Right ventricle myocardium superior (tissue), 1 donor: ENCODE measurements around the gene NPAS3. TPM values are rescaled to one million over a fixed set of nuclear protein-coding genes. Genes with fewer than 3 reads are reported as not detected.
A peak's percentile ranks its signal among the peaks of the same experiment; 100 is the strongest.

ENCODE experiments used
- ATAC-seq: fragments of 200-7000 bp; cut with Tn5 transposase; one replicate; pipeline ENCODE4 v1.9.1; 2020; ENCODE audit warnings: mild to moderate bottlenecking; ENCODE audit not compliant: poor library complexity
- DNase-seq: peaks from one replicate; pipeline ENCODE4 v3.0.0-alpha.2; 2020
- intact Hi-C: fragments of 100-400 bp; cut with DNase I; formaldehyde crosslinking; loops from one replicate; pipeline ENCODE4 v1.11.2; 2022
- total RNA-seq: library from RNA; stranded (reverse); fragmentation: NEBNext Ultra II Directional; extraction: Animal tissue kit (Norgen Biotek cat#: 25700); gene quantifications from one replicate; pipeline ENCODE4 v1.2.1, GENCODE V29; 2021
- donor health status: DM: no; HTN: yes; CAD: no; lungs with severe emphysema.

NPAS3 gene
- total RNA-seq, 1 donor from 2014 or later: 1.7 TPM

- intact Hi-C loops: no loop called here
- no peak for ATAC-seq
- DNase-seq: no peak
Measured at GRCh38 chr14:33271216-33271615, 332.5 kb downstream of the NPAS3 start.

- DNase-seq (no peak), ATAC-seq (no peak)
- intact Hi-C loops: no loop called here
Measured at GRCh38 chr14:33271891-33272290, 333.2 kb downstream of the NPAS3 start.

- DNase-seq: no peak
- no peak for ATAC-seq
- intact Hi-C loops: no loop called here
Measured at GRCh38 chr14:33273978-33274377, 335.3 kb downstream of the NPAS3 start.

- ATAC-seq: no peak
- no peak for DNase-seq
Measured at GRCh38 chr14:33275879-33276278, 337.2 kb downstream of the NPAS3 start.

GRCh38 chr14:33279865-33280264 is 341.2 kb downstream of the NPAS3 start:
- ATAC-seq: no peak
- intact Hi-C loops: no loop called here
- no peak for DNase-seq

More at GRCh38 chr14:33275879-33276278, 337.2 kb downstream of the NPAS3 start:
- intact Hi-C loops: no loop called here

GRCh38 chr14:33280646-33281045 is 342.0 kb downstream of the NPAS3 start:
- intact Hi-C loops: no loop called here
- no peak for DNase-seq
- ATAC-seq: no peak

GRCh38 chr14:33282331-33283230 is 343.9 kb downstream of the NPAS3 start:
- ATAC-seq (no peak), DNase-seq (no peak)
- intact Hi-C loops: no loop called here

GRCh38 chr14:33285902-33286700 is 347.4 kb downstream of the NPAS3 start:
- DNase-seq: no peak
- intact Hi-C loops: no loop called here
- ATAC-seq: no peak

- intact Hi-C loops: no loop called here
- no peak for DNase-seq
- ATAC-seq: no peak
Measured at GRCh38 chr14:33287189-33287588, 348.5 kb downstream of the NPAS3 start.

GRCh38 chr14:33290641-33291040 is 352.0 kb downstream of the NPAS3 start:
- intact Hi-C loops: no loop called here
- no peak for DNase-seq
- no peak for ATAC-seq

- intact Hi-C loops: no loop called here
- ATAC-seq (no peak), DNase-seq (no peak)
Measured at GRCh38 chr14:33291529-33292104, 352.9 kb downstream of the NPAS3 start.

- DNase-seq (no peak), ATAC-seq (no peak)
- intact Hi-C loops: no loop called here
Measured at GRCh38 chr14:33294419-33294818, 355.7 kb downstream of the NPAS3 start.

GRCh38 chr14:33297565-33297964 is 358.9 kb downstream of the NPAS3 start:
- ATAC-seq (no peak), DNase-seq (no peak)
- intact Hi-C loops: no loop called here

GRCh38 chr14:33307691-33308251 is 369.1 kb downstream of the NPAS3 start:
- intact Hi-C loops: no loop called here
- ATAC-seq (peak; percentile 41), DNase-seq (no peak)

- ATAC-seq (no peak), DNase-seq (no peak)
- intact Hi-C loops: no loop called here
Measured at GRCh38 chr14:33309106-33309505, 370.4 kb downstream of the NPAS3 start.

GRCh38 chr14:33315217-33315616 is 376.5 kb downstream of the NPAS3 start:
- no peak for DNase-seq
- ATAC-seq: no peak
- intact Hi-C loops: no loop called here

- no peak for DNase-seq
- peak; percentile 55 for ATAC-seq
- intact Hi-C loops: no loop called here
Measured at GRCh38 chr14:33315721-33316120, 377.0 kb downstream of the NPAS3 start.

GRCh38 chr14:33317675-33318074 is 379.0 kb downstream of the NPAS3 start:
- ATAC-seq (no peak), DNase-seq (no peak)
- intact Hi-C loops: no loop called here

GRCh38 chr14:33323979-33324378 is 385.3 kb downstream of the NPAS3 start:
- ATAC-seq (no peak), DNase-seq (no peak)
- intact Hi-C loops: no loop called here
